AG09309 (cell line): ENCODE results near the gene LMO1.

Experiments
- DNase-seq: peaks from one replicate; pipeline ENCODE4 v3.0.0-alpha.2; 2010; ENCODE audit warnings: low read depth
- H3K4me3 ChIP-seq: 2 replicates; pipeline ENCODE4 v1.5.1; 2011; ENCODE audit warnings: mild to moderate bottlenecking, low read depth, low read length, moderate library complexity; ENCODE audit not compliant: control insufficient read depth
- TF ChIP-seq, protein P1 (sequence below): IDR thresholded peaks from 2 replicates; pipeline ENCODE4 v1.5.1; 2011; ENCODE audit warnings: mild to moderate bottlenecking, low read depth, low read length, inconsistent platforms; ENCODE audit not compliant: insufficient read depth, control insufficient read depth; ENCODE audit errors: missing control alignments

Gene LMO1

DNA sequence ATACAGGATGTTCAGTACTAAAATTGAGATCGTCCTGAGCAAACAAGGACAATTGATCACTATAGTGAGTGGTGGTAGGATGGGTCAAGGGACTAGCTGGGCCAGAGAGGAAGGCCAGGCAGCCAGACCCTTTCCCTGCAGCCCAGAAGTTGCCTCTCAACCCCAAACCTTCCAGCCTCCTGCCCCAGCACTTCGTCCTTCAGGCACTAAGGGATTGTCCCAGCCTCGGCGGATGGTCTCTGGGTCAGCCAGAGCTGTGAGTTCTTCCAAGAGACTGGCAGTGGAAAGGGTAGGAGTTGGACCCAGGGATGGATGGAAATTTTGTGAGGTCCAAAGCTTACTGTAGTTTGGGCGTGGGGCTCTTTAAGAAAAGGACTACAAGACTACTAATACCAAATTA is 3.6 kb upstream of the LMO1 start:
- no peak overlapping the region for H3K4me3 ChIP-seq
- TF ChIP-seq, protein P1, sequence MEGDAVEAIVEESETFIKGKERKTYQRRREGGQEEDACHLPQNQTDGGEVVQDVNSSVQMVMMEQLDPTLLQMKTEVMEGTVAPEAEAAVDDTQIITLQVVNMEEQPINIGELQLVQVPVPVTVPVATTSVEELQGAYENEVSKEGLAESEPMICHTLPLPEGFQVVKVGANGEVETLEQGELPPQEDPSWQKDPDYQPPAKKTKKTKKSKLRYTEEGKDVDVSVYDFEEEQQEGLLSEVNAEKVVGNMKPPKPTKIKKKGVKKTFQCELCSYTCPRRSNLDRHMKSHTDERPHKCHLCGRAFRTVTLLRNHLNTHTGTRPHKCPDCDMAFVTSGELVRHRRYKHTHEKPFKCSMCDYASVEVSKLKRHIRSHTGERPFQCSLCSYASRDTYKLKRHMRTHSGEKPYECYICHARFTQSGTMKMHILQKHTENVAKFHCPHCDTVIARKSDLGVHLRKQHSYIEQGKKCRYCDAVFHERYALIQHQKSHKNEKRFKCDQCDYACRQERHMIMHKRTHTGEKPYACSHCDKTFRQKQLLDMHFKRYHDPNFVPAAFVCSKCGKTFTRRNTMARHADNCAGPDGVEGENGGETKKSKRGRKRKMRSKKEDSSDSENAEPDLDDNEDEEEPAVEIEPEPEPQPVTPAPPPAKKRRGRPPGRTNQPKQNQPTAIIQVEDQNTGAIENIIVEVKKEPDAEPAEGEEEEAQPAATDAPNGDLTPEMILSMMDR, result no peak
- no peak for DNase-seq

DNA sequence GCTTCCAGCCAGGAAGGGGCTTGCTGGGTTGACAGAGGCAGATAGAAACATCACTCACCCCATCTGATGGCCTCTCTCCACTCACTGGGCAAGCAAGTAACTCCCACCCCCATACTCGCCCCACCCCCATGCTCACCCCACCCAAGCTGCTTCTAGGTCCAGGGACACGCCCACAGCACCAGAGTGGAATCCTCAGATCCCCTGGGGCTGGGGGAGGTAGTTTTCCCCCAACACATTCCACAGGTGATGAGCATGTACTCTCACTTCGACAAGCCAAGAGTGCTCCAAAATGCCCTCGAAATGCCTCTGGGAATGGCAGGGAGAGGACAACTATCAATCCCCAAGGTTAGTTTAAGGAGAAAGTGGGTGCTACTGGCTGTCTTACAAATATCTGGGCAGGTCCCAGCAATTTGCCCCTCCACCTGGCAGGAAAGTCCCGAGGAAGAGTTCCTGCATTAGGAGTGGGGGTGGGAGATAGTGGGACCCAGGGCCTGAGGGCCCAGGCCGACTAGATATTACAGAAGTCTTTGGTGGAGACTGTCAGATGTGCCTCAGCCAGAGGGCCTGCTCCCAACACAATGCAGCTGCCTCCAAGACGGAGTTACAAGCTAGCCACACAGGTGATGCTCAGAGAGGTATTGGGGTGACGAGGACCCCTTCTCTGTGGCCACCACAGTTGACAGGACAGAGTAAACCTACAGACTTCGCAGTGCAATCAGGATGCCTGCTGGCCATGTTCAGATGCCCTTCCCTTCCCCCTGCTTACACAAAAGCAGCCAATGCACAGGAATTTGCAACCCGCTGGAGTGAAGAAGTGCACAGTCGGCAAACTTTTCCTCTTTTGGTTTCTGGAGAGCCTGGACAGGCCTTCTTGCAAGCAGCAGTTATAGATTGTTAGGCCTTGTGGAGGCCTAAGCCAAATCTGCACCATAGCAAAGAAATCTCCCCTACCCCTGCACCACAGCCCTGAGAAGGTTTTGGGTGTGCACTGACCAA is 2.9 kb upstream of the LMO1 start:
- TF ChIP-seq, protein P1, result no peak
- H3K4me3 ChIP-seq, result no peak overlapping the region
- no peak for DNase-seq

DNA sequence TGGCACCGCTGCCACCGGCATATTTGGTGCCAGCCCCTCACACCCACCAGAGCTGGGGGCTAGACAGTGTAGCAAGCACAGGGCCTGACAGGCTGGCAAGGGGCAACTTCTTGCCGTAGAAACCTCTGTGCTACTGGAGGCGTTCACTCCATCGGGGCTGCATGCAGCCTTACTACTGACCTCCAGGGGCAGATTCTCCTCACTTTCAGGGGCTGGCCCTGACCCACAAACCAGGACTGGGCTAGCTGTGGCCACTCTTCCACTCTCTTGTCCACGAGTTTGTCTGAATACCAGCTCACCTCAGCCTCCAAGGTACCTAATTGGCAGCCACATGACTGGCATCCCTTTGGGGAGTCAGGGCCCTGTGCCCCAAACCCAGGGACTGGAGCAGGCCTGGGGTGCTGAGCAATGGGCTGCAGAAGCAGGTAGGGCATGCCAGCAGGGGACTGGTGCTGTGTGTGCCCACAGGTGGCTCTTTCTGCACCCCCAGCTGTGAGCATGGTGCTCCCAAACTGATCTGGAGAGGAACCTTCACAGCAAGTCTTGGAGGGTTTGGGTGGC is 2.1 kb upstream of the LMO1 start:
- no peak overlapping the region for H3K4me3 ChIP-seq
- TF ChIP-seq, protein P1, result peak; percentile 14
- no peak for DNase-seq

DNA sequence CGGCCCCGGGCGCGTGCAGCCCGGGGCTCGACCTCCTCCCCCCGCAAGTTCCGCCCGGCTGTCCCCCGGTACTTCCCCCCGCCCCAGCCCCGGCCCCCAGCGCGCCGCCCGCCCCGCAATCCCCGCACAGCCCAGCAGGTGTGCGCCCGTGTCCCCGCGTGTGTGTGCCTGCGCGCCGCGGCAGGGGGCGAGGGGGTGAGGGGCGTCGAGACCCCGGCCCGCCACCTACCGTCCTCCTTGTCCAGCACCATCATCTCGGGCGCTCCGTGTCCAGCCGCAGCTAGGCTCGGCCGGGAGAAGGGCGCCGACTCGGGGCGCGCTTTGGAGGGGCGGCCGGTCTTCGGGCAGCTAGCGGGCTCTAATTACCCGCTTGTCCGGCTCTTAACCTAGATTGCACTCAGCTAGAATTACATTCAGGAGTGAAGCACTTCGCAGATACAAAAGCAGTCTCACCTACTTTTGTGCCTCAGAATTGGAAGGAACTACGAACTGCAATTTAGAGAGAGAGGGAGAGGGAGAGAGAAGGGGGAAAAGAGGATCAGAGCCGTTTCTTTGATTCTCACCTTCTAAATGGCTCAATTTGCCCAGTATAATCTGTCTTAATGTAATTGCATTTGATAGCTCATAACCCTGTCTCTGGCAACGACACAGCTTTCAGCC is 439 bp downstream of the LMO1 start:
- TF ChIP-seq, protein P1, result no peak
- no peak overlapping the region for H3K4me3 ChIP-seq
- no peak for DNase-seq

DNA sequence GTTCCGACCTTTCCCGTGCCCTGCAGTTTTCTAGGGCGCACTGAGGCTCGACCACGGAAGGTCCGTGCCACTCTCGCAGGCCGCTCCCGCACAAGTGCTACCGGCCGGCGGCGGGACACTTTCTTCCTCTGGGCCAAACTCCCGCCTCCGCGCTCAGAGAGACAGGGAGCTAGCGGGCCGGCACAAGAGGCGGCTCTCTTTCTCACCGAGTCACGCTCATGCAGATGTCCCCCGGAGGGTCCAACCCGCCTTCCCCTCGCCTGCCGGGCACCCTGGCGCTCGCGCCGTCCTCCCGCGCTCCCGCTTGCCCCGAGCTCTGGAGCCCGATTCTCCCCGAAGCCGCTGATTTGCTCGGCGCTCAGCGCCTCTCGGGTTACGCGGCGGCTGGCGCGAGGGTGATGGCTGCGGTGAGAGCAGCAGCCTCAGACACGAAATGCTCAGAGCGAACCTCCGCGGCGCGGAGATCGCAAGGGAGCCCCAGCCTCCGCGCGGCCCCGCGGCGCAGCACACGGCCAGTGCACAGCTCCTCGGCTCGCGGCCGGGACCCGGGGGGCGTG is 1.0 kb downstream of the LMO1 start:
- TF ChIP-seq, protein P1, result no peak
- peak overlapping the region; percentile 30 for H3K4me3 ChIP-seq
- no peak for DNase-seq

DNA sequence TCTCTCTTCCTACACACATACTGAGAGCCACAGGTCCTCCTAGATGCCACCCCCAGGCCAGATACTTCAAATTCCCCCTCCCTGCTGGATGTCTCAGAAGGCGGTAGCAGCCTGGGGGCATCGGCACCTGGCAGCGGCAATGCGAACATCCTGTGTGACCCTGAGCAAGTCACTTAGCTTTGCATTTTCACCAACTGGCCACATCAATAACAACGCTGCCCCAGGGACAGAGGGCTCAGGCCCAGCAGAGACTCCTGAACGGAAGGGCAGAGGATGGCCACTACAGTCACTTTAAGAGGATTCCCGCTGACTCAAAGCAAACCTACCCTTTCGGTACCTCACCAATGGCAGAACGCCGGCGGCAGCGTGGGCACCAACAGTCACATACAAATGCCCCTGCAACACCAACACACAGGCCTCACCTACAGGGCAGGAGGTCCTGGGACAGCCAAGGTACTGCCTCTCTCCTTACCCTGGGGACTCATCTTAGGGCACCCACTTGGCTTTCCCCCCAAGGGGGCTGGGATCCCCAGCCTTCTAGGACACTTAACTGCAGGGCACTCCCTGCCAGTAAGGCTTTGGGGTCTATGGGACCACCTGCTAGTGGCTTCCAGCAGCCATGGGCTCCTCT is 1.6 kb downstream of the LMO1 start:
- no peak for DNase-seq
- TF ChIP-seq, protein P1, result no peak
- H3K4me3 ChIP-seq, result no peak overlapping the region
